Right hindlimb (tissue), 1 donor: ENCODE results near the gene TTC34.
A peak's percentile ranks its signal among the peaks of the same experiment; 100 is the strongest.
"Not testable (repeated sequence)": the region's sequence is repeated elsewhere in the genome, so short reads cannot be mapped to it uniquely, and the experiment has no call there.

Experiments used
- DNase-seq: peaks from one replicate; pipeline ENCODE4 v3.0.0-alpha.2; 2018

Gene TTC34

GRCh38 chr1:2754597-2754996 is 46.9 kb downstream of the TTC34 start:
- DNase-seq, result not testable (repeated sequence)

- DNase-seq, result not testable (repeated sequence)
Measured at GRCh38 chr1:2752503-2752902, 49.0 kb downstream of the TTC34 start.

- DNase-seq, result not testable (repeated sequence)
Measured at GRCh38 chr1:2751866-2752265, 49.6 kb downstream of the TTC34 start.

- DNase-seq, result not testable (repeated sequence)
Measured at GRCh38 chr1:2750766-2751730, 50.4 kb downstream of the TTC34 start.

- not testable (repeated sequence) for DNase-seq
Measured at GRCh38 chr1:2750041-2750680, 51.3 kb downstream of the TTC34 start.

- DNase-seq, result not testable (repeated sequence)
Measured at GRCh38 chr1:2748626-2749025, 52.9 kb downstream of the TTC34 start.

- DNase-seq, result not testable (repeated sequence)
Measured at GRCh38 chr1:2694796-2695195, 106.7 kb downstream of the TTC34 start.

- not testable (repeated sequence) for DNase-seq
Measured at GRCh38 chr1:2690180-2690579, 111.3 kb downstream of the TTC34 start.

- DNase-seq, result not testable (repeated sequence)
Measured at GRCh38 chr1:2688336-2688665, 113.2 kb downstream of the TTC34 start.

- DNase-seq, result peak; percentile 13
Measured at GRCh38 chr1:2687638-2688335, 113.7 kb downstream of the TTC34 start.

- DNase-seq, result peak; percentile 6
Measured at GRCh38 chr1:2687174-2687591, 114.3 kb downstream of the TTC34 start.

- DNase-seq, result not testable (repeated sequence)
Measured at GRCh38 chr1:2686091-2686863, 115.2 kb downstream of the TTC34 start.

GRCh38 chr1:2685671-2686070 is 115.8 kb downstream of the TTC34 start:
- not testable (repeated sequence) for DNase-seq

- not testable (repeated sequence) for DNase-seq
Measured at GRCh38 chr1:2684878-2685277, 116.6 kb downstream of the TTC34 start.

GRCh38 chr1:2684000-2684399 is 117.5 kb downstream of the TTC34 start:
- peak; percentile 38 for DNase-seq

- DNase-seq, result peak; percentile 21
Measured at GRCh38 chr1:2683321-2683741, 118.2 kb downstream of the TTC34 start.

GRCh38 chr1:2682879-2683278 is 118.6 kb downstream of the TTC34 start:
- not testable (repeated sequence) for DNase-seq

GRCh38 chr1:2676726-2677125 is 124.8 kb downstream of the TTC34 start:
- DNase-seq, result not testable (repeated sequence)

- not testable (repeated sequence) for DNase-seq
Measured at GRCh38 chr1:2671656-2672055, 129.8 kb downstream of the TTC34 start.

GRCh38 chr1:2659806-2660205 is 141.7 kb downstream of the TTC34 start:
- DNase-seq, result not testable (repeated sequence)

- not testable (repeated sequence) for DNase-seq
Measured at GRCh38 chr1:2657909-2658308, 143.6 kb downstream of the TTC34 start.

GRCh38 chr1:2657124-2657523 is 144.4 kb downstream of the TTC34 start:
- DNase-seq, result not testable (repeated sequence)
